IMR-90 (cell line): ENCODE measurements around the gene AVPR2. TPM values are rescaled to one million over a fixed set of nuclear protein-coding genes. Genes with fewer than 3 reads are reported as not detected.

Source experiments
- ATAC-seq: fragments of 200-7000 bp; cut with Tn5 transposase; 2 replicates; pipeline ENCODE4 v1.9.1; 2020; ENCODE audit warnings: low read depth, mild to moderate bottlenecking, moderate library complexity
- BruUV-seq: library from RNA; stranded (reverse); fragments of 400-500 nt; replicated peaks from 2 replicates; lab custom pipeline; 2021; lab: Mats Ljungman, UMichigan
- CTCF ChIA-PET: fragments of 300-600 bp; formaldehyde crosslinking; extraction: SDS; loops from one replicate; lab custom pipeline; 2021; ENCODE audit warnings: antibody characterized with exemption; lab: Yijun Ruan, JAX
- POLR2A ChIA-PET: fragments of 300-600 bp; sonication (Branson Sonifier 250); formaldehyde crosslinking; loops from one replicate; lab custom pipeline; 2022; ENCODE audit warnings: antibody characterized with exemption; ENCODE audit not compliant: unreplicated experiment; lab: Charles Lee
- DNase-seq: peaks from one replicate; pipeline ENCODE4 v3.0.0; 2013
- H2AFZ ChIP-seq: replicated peaks from 2 replicates; pipeline ENCODE3; 2013; ENCODE audit warnings: low read length, mild to moderate bottlenecking; ENCODE audit not compliant: poor library complexity
- H2AK5ac ChIP-seq: 2 replicates; pipeline ENCODE4 v1.6.1; 2013; ENCODE audit warnings: low read depth, low read length, inconsistent platforms
- H2AK9ac ChIP-seq: replicated peaks from 2 replicates; pipeline ENCODE3; 2013; ENCODE audit warnings: mild to moderate bottlenecking, low read depth, low read length, moderate library complexity; ENCODE audit not compliant: poor library complexity
- H2BK120ac ChIP-seq: 2 replicates; pipeline ENCODE4 v1.6.1; 2013; ENCODE audit warnings: low read depth, low read length, inconsistent platforms
- H2BK15ac ChIP-seq: 3 replicates; pipeline ENCODE4 v1.6.1; 2013; ENCODE audit warnings: low read depth, low read length, inconsistent platforms
- H2BK20ac ChIP-seq: 2 replicates; pipeline ENCODE4 v1.6.1; 2013; ENCODE audit warnings: low read depth, mild to moderate bottlenecking, inconsistent platforms, low read length, moderate library complexity
- H2BK5ac ChIP-seq: 2 replicates; pipeline ENCODE4 v1.6.1; 2013; ENCODE audit warnings: mild to moderate bottlenecking, low read depth, low read length, inconsistent platforms; ENCODE audit not compliant: poor library complexity, severe bottlenecking
- H3K14ac ChIP-seq: replicated peaks from 2 replicates; pipeline ENCODE4 v1.6.1; 2013; ENCODE audit warnings: low read depth, low read length, inconsistent platforms
- H3K18ac ChIP-seq: 2 replicates; pipeline ENCODE4 v1.6.1; 2013; ENCODE audit warnings: low read depth, low read length, control low read depth
- H3K23ac ChIP-seq: 2 replicates; pipeline ENCODE4 v1.6.1; 2013; ENCODE audit warnings: low read depth, low read length, inconsistent platforms
- H3K27ac ChIP-seq: 2 replicates; pipeline ENCODE4 v1.5.1; 2013; ENCODE audit warnings: mild to moderate bottlenecking, control low read depth, low read length; ENCODE audit not compliant: insufficient read depth
- H3K27me3 ChIP-seq: 2 replicates; pipeline ENCODE4 v1.6.1; 2013; ENCODE audit warnings: low read length; ENCODE audit not compliant: control insufficient read depth, insufficient read depth
- H3K36me3 ChIP-seq: 2 replicates; pipeline ENCODE4 v1.6.1; 2013; ENCODE audit warnings: low read length, mixed read lengths; ENCODE audit not compliant: control insufficient read depth, insufficient read depth
- H3K4ac ChIP-seq: 2 replicates; pipeline ENCODE4 v1.6.1; 2013; ENCODE audit warnings: low read depth, low read length, inconsistent platforms
- H3K4me1 ChIP-seq: 2 replicates; pipeline ENCODE4 v1.6.1; 2013; ENCODE audit warnings: low read length, mixed read lengths; ENCODE audit not compliant: control insufficient read depth, insufficient read depth
- H3K4me2 ChIP-seq: 2 replicates; pipeline ENCODE4 v1.6.1; 2013; ENCODE audit warnings: low read depth, mild to moderate bottlenecking, control low read depth, low read length, moderate library complexity
- H3K4me3 ChIP-seq: 2 replicates; pipeline ENCODE4 v1.5.1; 2013; ENCODE audit warnings: low read depth, mild to moderate bottlenecking, control low read depth, low read length, moderate library complexity; ENCODE audit not compliant: insufficient read depth
- H3K56ac ChIP-seq: 2 replicates; pipeline ENCODE4 v1.6.1; 2013; ENCODE audit warnings: low read length, inconsistent platforms; ENCODE audit not compliant: insufficient read depth; ENCODE audit errors: extremely low read depth
- H3K79me1 ChIP-seq, 2 experiments: 2 replicates each; pipeline ENCODE4 v1.6.1; 2013; ENCODE audit warnings: low read length in 2 of 2, inconsistent platforms in 1 of 2, low read depth in 1 of 2
- H3K9ac ChIP-seq: 2 replicates; pipeline ENCODE4 v1.6.1; 2013; ENCODE audit warnings: low read depth, low read length, control low read depth
- H3K9me1 ChIP-seq: 2 replicates; pipeline ENCODE4 v1.6.1; 2013; ENCODE audit warnings: low read length, inconsistent platforms; ENCODE audit not compliant: insufficient read depth
- H3K9me3 ChIP-seq: 2 replicates; pipeline ENCODE4 v1.6.1; 2013; ENCODE audit warnings: low read length; ENCODE audit not compliant: control insufficient read depth, insufficient read depth
- H4K20me1 ChIP-seq: 2 replicates; pipeline ENCODE4 v1.6.1; 2013; ENCODE audit warnings: low read length, inconsistent platforms; ENCODE audit not compliant: insufficient read depth
- H4K5ac ChIP-seq: 2 replicates; pipeline ENCODE4 v1.6.1; 2013; ENCODE audit warnings: mild to moderate bottlenecking, low read depth, low read length, control low read depth
- H4K8ac ChIP-seq, 2 experiments: 2 replicates each; pipeline ENCODE4 v1.6.1; 2013; ENCODE audit warnings: low read depth in 2 of 2, low read length in 2 of 2, control low read depth in 1 of 2, inconsistent platforms in 1 of 2
- H4K91ac ChIP-seq: 2 replicates; pipeline ENCODE4 v1.6.1; 2013; ENCODE audit warnings: low read depth, low read length, inconsistent platforms; ENCODE audit not compliant: insufficient read depth
- ELK1 ChIP-seq: fragments of 150-350 bp; IDR thresholded peaks from 2 replicates; pipeline ENCODE4 v1.6.1; 2016; ENCODE audit warnings: low read depth, mild to moderate bottlenecking, low read length, moderate library complexity, borderline replicate concordance
- WGBS, 2 experiments: methylation state at CpG; one replicate each; pipeline versions ENCODE4 v1.1.5 to v1.1.7; 2013; ENCODE audit warnings: missing lambda C conversion rate in 2 of 2; ENCODE audit not compliant: insufficient read length in 1 of 2; ENCODE audit errors: extremely low coverage in 2 of 2; 5-methylcytosine and 5-hydroxymethylcytosine counted together
- dilution Hi-C: fragments of 300-500 bp; cut with HindIII; formaldehyde crosslinking; loops from one replicate; pipeline ENCODE4 v1.14.3; 2018; ENCODE audit warnings: low sequenced_read_pairs; ENCODE audit not compliant: unreplicated experiment
- in situ Hi-C: fragments of 300-500 bp; cut with MboI; formaldehyde crosslinking; loops from 3 replicates; pipeline ENCODE4 v1.14.3; 2019; ENCODE audit warnings: low sequenced_read_pairs, inconsistent platforms, mixed read lengths
- intact Hi-C: fragments of 100-400 bp; cut with micrococcal nuclease; formaldehyde crosslinking; loops from 2 replicates; pipeline ENCODE4 v1.10.0; 2022
- polyA plus RNA-seq, 3 experiments: library from polyadenylated mRNA; depleted of rRNA; stranded (reverse); fragments of >200 nt; gene quantifications; 2 replicates each; pipeline ENCODE4 v1.2.3, GENCODE V29; 2012; ENCODE audit warnings: low replicate concordance in 1 of 3
- total RNA-seq: library from RNA; depleted of rRNA; stranded (reverse); fragments of >200 nt; gene quantifications from 2 replicates; pipeline ENCODE4 v1.2.3, GENCODE V29; 2012

Gene AVPR2
- total and polyA plus RNA-seq, 2 of the 4 experiments (the other 2 are of a cell fraction): not detected

- no CpG with 5 or more reads among the region's 11 CpGs for WGBS, 2 experiments
- Histone ChIP-seq H3K4me2 (no peak overlapping the region), H2BK20ac (no peak overlapping the region), H4K5ac (no peak overlapping the region), H2BK15ac (no peak overlapping the region), H2AK5ac (no peak overlapping the region), H2BK120ac (no peak overlapping the region), H3K9me3 (peaks cover 5% of the 10 kb centered on the region), H3K56ac (no peak overlapping the region), H3K14ac (no peak overlapping the region), H3K4me1 (no peaks in the 10 kb centered on the region), H3K36me3 (no peaks in the 10 kb centered on the region), H3K79me1 (no peaks in the 10 kb centered on the region), H3K9ac (no peak overlapping the region), H3K27ac (no peak overlapping the region), H4K91ac (no peak overlapping the region), H3K9me1 (no peaks in the 10 kb centered on the region), H4K8ac (no peak overlapping the region), H3K4me3 (no peak overlapping the region), H3K23ac (no peak overlapping the region), H3K4ac (no peak overlapping the region), H2AK9ac (no peak overlapping the region), H3K18ac (no peak overlapping the region), H4K20me1 (no peaks in the 10 kb centered on the region; the same call in 1 of the 2 replicates), H3K27me3 (peaks cover 18% of the 10 kb centered on the region), H2BK5ac (no peak overlapping the region), H2AFZ (no peak overlapping the region)
- TF ChIP-seq ELK1: no peak
- in situ Hi-C loops: no loop called here
- dilution Hi-C loops: no loop called here
- no TSS peak for BruUV-seq
- POLR2A ChIA-PET: no interaction called here
- intact Hi-C loops: no loop called here
- CTCF ChIA-PET: interaction anchor here (0.6 kb wide), 1 partner anchor 21 kb away, joined by 4 read pairs; no protein-coding TSS in a partner anchor
- ATAC-seq (no peak), DNase-seq (no peak)
Observed at GRCh38 chrX:153870288-153870690, 34.2 kb upstream of the AVPR2 start.
